ENCODE data around the gene SPEM1.
"Not testable (repeated sequence)": the region's sequence is repeated elsewhere in the genome, so short reads cannot be mapped to it uniquely, and the experiment has no call there.

Gene SPEM1

DNA sequence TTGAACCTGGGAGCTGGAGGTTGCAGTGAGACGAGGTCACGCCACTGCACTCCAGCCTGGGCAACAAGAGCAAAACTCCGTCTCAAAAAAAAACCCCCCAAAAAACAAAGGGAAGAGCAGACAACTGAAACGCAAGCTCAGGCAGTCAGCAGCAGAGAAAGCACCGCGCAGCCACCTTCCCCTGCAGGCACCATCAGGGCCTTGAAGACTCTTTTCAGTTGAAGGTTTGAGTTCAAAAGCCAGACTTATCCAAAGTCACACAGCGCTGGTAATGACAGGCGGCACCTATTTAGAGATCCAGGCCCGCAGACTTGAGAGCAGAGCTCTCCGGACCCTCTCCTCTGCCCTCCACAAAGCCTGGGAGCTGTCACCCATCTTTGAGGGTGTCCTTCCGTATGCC, 48.2 kb downstream of the SPEM1 start:
- H3K4me2 ChIP-seq (ENCODE audit: low read depth, low read length, poor library complexity, severe bottlenecking), result no peak overlapping the region
- H3K4me3 ChIP-seq (ENCODE audit: insufficient read depth, low read length, poor library complexity, severe bottlenecking), result no peak overlapping the region
- no peaks in the 10 kb centered on the region for H4K20me1 ChIP-seq (ENCODE audit: low read depth, low read length)
- H3K27ac ChIP-seq (ENCODE audit: low read depth, low read length), result no peak overlapping the region
- H3K9me3 ChIP-seq (ENCODE audit: insufficient read depth, low read length), result no peaks in the 10 kb centered on the region
- no peaks in the 10 kb centered on the region for H3K79me2 ChIP-seq (ENCODE audit: insufficient read depth, low read length)
- H3K9me2 ChIP-seq (replicated peaks; ENCODE audit: insufficient read depth, low read length), result no peaks in the 10 kb centered on the region
- H3F3A ChIP-seq (ENCODE audit: insufficient read depth), result no peaks in the 10 kb centered on the region
- no peaks in the 10 kb centered on the region for H3K36me3 ChIP-seq (ENCODE audit: low read length)
- TF ChIP-seq, protein P1, sequence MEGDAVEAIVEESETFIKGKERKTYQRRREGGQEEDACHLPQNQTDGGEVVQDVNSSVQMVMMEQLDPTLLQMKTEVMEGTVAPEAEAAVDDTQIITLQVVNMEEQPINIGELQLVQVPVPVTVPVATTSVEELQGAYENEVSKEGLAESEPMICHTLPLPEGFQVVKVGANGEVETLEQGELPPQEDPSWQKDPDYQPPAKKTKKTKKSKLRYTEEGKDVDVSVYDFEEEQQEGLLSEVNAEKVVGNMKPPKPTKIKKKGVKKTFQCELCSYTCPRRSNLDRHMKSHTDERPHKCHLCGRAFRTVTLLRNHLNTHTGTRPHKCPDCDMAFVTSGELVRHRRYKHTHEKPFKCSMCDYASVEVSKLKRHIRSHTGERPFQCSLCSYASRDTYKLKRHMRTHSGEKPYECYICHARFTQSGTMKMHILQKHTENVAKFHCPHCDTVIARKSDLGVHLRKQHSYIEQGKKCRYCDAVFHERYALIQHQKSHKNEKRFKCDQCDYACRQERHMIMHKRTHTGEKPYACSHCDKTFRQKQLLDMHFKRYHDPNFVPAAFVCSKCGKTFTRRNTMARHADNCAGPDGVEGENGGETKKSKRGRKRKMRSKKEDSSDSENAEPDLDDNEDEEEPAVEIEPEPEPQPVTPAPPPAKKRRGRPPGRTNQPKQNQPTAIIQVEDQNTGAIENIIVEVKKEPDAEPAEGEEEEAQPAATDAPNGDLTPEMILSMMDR (IDR thresholded peaks at IDR 0.05; ENCODE audit: insufficient read depth, low read length, poor library complexity, severe bottlenecking), result no peak
- TF ChIP-seq EZH2phosphoT487 (conservative IDR thresholded peaks at IDR 0.05; ENCODE audit: low read length), result no peak
- H3K27me3 ChIP-seq (ENCODE audit: low read length), result no peaks in the 10 kb centered on the region
- no peak overlapping the region for H3K9ac ChIP-seq (ENCODE audit: low read length)
- H2AFZ ChIP-seq (ENCODE audit: low read depth, low read length, severe bottlenecking), result no peak overlapping the region

DNA sequence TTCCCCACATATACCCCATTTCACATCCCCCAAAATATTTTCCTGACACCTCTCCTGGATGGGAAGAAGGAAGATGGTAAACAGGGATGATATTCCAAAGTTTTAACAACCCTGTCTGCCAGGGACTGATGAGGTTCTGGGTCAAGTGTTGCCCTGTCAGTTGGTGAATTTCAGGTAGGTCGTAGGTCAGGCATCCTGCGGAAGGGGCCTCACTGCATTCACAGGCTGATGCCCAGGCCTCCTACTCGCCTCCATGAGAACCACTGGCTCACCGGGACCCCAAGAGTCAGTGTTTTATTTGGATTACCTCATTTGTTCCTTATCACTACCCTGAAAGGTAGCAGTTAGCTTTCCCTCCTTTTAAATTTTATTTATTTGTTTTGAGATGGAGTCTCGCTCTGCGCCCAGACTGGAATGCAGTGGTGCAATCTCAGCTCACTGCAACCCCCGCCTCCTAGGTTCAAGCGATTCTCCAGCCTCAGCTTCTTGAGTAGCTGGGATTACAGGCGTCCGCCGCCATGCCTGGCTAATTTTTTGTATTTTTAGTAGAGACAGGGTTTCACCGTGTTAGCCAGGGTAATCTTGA, 48.8 kb downstream of the SPEM1 start:
- TF ChIP-seq, protein P1 (IDR thresholded peaks at IDR 0.05; ENCODE audit: insufficient read depth, low read length, poor library complexity, severe bottlenecking), result no peak
- TF ChIP-seq EZH2phosphoT487 (conservative IDR thresholded peaks at IDR 0.05; ENCODE audit: low read length), result no peak
- no peak overlapping the region for H2AFZ ChIP-seq (ENCODE audit: low read depth, low read length, severe bottlenecking)
- H3K9ac ChIP-seq (ENCODE audit: low read length), result no peak overlapping the region
- no peaks in the 10 kb centered on the region for H3K9me3 ChIP-seq (ENCODE audit: insufficient read depth, low read length)
- no peaks in the 10 kb centered on the region for H3K79me2 ChIP-seq (ENCODE audit: insufficient read depth, low read length)
- H4K20me1 ChIP-seq (ENCODE audit: low read depth, low read length), result no peaks in the 10 kb centered on the region
- H3K36me3 ChIP-seq (ENCODE audit: low read length), result no peaks in the 10 kb centered on the region
- no peaks in the 10 kb centered on the region for H3K9me2 ChIP-seq (replicated peaks; ENCODE audit: insufficient read depth, low read length)
- no peaks in the 10 kb centered on the region for H3F3A ChIP-seq (ENCODE audit: insufficient read depth)
- H3K27ac ChIP-seq (ENCODE audit: low read depth, low read length), result no peak overlapping the region
- H3K4me3 ChIP-seq (ENCODE audit: insufficient read depth, low read length, poor library complexity, severe bottlenecking), result no peak overlapping the region
- no peaks in the 10 kb centered on the region for H3K27me3 ChIP-seq (ENCODE audit: low read length)
- H3K4me2 ChIP-seq (ENCODE audit: low read depth, low read length, poor library complexity, severe bottlenecking), result no peak overlapping the region

DNA sequence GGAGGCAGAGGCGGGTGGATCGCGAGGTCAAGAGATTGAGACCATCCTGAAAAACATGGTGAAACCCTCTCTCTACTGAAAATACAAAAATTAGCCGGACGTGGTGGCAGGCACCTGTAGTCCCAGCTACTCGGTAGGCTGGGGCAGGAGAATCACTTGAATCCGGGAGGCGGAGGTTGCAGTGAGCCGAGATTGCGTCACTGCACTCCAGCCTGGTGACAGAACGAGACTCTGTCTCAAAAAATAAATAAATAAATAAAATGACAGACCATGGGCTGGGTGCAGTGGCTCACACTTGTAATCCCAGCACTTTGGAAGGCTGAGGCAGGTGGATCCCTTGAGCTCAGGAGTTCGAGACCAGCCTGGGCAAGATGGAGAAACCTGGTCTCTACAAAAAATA, 49.7 kb downstream of the SPEM1 start:
- H2AFZ ChIP-seq (ENCODE audit: low read depth, low read length, severe bottlenecking); H3K4me2 ChIP-seq (ENCODE audit: low read depth, low read length, poor library complexity, severe bottlenecking); H3F3A ChIP-seq (ENCODE audit: insufficient read depth); H3K9me2 ChIP-seq (replicated peaks; ENCODE audit: insufficient read depth, low read length); H4K20me1 ChIP-seq (ENCODE audit: low read depth, low read length); H3K27ac ChIP-seq (ENCODE audit: low read depth, low read length); H3K4me3 ChIP-seq (ENCODE audit: insufficient read depth, low read length, poor library complexity, severe bottlenecking); H3K9me3 ChIP-seq (ENCODE audit: insufficient read depth, low read length); H3K9ac ChIP-seq (ENCODE audit: low read length); H3K36me3 ChIP-seq (ENCODE audit: low read length); H3K27me3 ChIP-seq (ENCODE audit: low read length); H3K79me2 ChIP-seq (ENCODE audit: insufficient read depth, low read length): not testable (repeated sequence)

DNA sequence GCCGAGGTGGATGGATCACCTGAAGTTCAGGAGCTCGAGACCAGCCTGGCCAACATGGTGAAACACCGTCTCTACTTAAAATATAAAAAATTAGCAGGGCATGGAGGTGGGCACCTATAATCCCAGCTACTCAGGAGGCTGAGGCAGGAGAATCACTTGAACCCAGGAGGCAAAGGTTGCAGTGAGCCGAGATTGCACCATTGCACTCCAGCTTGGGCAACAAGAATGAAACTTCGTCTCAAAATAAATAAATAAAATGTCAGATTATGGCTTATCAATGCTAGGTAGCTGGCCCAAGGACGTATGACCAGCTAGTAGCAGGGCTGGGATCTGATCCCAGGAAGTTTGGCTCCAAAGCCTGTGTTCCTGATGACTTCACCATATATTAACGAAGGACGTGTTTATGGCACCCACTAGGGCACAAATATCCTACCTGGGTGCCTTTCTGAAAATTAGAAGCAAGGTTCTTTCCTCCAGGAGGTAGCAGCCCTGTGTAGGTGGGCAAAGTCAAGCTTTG, 50.4 kb downstream of the SPEM1 start:
- H3K79me2 ChIP-seq (ENCODE audit: insufficient read depth, low read length); H3K9me2 ChIP-seq (replicated peaks; ENCODE audit: insufficient read depth, low read length); H3K4me2 ChIP-seq (ENCODE audit: low read depth, low read length, poor library complexity, severe bottlenecking); H3K9ac ChIP-seq (ENCODE audit: low read length); H4K20me1 ChIP-seq (ENCODE audit: low read depth, low read length); H3F3A ChIP-seq (ENCODE audit: insufficient read depth); H3K4me3 ChIP-seq (ENCODE audit: insufficient read depth, low read length, poor library complexity, severe bottlenecking); H3K27ac ChIP-seq (ENCODE audit: low read depth, low read length); H3K9me3 ChIP-seq (ENCODE audit: insufficient read depth, low read length); H3K27me3 ChIP-seq (ENCODE audit: low read length); H2AFZ ChIP-seq (ENCODE audit: low read depth, low read length, severe bottlenecking); H3K36me3 ChIP-seq (ENCODE audit: low read length): not testable (repeated sequence)
